GM21367 (cell line): Measurements from ENCODE around the gene IDE.
"Not testable (repeated sequence)": the region's sequence is repeated elsewhere in the genome, so short reads cannot be mapped to it uniquely, and the experiment has no call there.

ENCODE experiments used
- ATAC-seq: cut with Tn5 transposase; IDR thresholded peaks from one replicate; pipeline ENCODE4 v1.9.1; 2021; ENCODE audit not compliant: unreplicated experiment

The IDE gene

DNA sequence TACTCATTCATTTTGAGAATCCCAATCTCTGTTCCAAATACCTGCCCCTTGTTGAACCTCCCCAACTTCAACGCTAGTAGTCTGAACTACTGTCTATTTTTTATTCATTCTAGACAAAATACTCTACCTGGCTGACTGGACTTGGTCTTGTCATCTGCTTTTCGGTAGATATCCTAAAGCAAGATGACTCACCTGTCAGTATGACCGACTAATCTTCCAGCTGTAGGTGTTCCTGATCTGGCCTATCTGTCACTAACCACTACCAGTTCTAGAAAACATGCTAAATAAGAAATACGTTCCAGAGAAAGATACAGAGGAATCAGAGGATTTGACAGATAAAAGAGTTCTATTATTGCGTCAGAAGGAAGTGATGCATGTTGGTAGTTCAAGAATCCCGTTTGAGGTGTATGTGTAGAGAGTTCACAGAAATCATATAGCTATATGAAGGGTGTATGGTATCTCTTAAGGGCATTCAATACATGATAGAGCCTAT, 81.1 kb downstream of the IDE start:
- ATAC-seq = no peak

DNA sequence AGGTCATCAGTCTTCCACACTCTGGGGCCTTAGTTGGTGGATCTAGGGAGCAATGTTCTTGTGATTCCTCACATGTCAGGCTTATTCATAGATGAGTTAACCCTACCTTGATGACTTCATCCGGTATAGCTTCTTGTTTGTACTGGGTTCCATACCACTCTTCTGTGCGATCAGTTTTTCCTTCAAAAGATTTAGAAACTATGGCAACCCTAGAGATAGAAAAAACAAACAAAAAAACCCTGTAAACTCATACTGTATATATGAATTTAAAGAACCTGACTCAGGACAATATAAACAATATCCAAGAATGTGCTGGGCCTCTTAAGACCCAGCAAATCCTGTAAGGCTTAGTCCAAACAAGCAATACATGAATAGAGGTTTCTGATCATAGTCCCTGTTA, 83.5 kb downstream of the IDE start:
- ATAC-seq = no peak

DNA sequence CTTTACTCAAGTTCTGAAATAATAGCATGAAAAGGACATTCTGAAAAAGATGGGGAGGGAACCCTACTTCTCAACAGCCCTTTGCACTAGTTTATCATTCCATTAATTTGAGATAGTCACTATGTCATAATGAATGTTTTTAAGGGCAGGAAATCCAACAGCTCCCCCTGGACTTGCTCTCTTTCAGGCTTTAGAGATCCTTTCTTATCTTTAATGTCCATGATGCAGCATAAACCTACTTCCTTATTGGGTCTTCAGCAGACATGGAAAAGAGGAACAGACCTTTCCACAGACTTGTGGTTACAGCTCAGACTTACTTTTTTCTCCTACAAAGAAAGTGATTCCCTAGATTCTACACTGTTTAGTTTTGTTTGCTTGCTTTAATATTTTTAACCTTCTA, 87.3 kb downstream of the IDE start:
- ATAC-seq = no peak

DNA sequence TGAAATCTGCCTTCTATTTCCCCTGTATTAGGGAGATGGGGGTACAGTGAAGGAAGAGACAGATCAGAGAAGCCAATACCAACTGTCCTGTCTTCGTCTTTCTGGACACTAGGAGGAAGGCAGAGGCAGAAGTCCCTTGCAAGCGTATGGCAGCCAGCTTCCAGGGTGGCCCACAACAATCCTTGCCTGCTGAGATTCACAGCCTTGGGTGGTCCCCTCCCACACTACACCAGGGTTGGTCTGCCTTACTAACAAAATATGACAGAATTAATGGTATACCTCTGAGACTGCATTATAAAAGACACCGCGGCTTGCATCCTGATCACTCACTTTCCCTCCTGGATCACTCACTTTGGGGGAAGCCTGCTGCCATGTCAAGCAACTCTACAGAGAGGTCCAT, 90.4 kb downstream of the IDE start:
- ATAC-seq = no peak

DNA sequence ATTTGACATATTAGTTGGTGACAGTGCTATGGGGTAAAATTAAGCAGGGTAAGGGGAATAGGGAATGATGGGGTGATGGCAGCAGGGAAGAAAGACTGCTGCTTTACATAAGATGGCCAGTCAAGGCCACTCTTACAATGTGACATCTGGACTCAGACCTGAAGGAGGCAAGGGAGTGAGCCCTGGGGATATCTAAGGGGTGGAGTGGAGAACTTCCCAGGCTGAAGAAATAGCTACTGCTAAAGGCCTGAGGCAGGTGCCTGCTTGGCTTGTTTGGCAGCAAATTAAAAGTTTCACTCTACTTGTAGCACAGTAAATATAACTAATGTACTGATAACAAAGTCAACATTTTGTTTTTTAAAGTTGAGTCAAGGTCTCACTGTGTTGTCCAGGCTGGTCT, 93.5 kb downstream of the IDE start:
- no peak for ATAC-seq

DNA sequence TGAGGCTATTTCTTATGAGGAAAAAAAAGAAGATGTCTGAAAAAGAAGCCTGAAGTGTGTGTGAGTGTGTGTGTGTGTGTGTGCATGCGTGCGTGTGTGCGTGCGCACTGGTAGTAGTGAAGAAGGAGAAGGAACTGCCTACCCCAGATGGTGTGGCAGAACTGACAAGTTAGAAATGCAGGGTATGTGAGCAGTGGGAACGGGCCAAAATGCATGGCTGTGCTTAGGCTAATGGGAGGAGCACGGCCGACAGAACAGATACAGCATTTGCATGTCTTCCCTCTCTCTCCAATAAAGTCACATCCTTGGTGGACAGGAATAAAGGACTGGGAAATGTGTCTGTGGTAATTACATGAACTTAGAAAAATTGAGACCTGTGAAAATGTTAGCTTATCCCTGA, 94.3 kb downstream of the IDE start:
- no peak for ATAC-seq

DNA sequence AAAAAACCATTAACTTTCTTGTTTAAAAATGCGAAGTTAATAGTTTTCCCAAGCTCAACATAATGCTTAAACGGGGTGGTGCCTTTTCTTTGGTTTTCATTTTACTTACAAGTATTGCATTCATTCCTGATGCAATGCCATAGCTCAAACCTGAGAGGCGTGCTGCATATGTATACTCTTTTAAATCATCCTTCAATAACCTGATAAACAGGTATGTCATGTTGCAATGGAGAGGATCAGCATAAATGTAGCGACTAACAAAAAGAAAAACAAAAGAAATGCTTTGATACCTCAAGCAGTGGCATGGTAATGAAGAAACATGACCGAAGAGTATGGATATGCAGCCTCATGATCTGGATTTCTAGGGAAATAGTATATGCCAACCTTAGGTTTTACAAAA, 95.4 kb downstream of the IDE start:
- ATAC-seq = no peak

DNA sequence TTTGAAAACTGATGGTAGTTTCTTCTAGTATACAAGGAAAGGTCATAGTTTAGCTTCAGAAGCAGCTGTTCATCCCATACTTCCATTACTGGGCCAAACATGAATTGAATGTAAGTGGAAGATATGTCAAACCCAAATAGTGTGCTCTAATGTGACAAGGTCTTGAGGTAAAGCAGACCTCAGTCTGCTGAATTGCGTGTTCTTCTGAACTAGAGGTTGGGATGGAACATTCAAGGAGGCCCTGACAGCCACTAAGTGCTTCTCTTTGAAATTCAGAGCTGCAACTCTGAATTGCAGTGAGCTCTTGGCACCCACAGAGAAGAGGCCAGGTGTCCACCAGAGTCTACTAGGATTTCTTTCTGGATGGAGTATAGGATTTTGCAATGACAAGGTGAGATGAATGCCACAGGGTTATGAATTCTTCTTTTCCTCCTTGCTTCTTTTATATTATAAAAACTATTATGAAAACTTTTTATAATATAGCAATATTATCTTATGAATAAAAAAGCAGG, 98.5 kb downstream of the IDE start:
- no peak for ATAC-seq

DNA sequence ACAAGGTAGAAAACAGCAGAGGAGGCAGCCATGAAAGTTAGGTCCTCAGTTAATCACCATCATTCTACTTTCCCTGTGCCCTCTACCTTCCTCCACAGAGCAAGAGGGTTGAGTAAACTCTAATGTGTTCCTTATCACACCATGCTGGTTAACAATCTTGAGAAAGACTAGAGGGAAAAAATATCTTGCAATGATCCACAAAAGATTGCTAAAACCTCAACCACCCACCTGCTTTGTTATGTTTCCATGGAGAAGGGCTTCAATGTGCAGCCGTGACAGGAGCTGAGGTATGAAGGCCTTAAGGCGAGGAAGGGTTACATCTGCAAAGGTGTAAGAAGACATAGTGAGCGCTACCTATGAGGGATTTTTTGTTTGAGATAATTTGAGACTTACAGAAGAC, 103.9 kb downstream of the IDE start:
- ATAC-seq = no peak

DNA sequence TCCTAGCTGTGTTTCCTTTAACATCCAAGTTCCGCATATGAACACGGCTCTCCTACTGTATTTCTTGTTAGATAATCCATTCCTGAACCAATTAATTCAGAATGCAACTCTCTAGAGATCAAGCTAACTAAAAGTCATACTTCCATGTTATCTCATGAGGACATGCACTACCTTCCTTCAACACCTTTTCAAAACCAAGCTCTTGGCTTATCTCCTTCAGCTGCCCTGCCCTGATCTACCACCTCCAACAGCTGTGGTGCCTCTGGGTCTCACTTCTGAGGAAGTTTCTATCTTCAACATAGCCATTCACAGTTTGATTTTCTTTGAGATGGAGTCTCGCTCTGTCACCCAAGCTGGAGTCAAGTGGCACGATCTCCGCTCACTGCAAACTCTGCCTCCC, 109.5 kb downstream of the IDE start:
- ATAC-seq = no peak

DNA sequence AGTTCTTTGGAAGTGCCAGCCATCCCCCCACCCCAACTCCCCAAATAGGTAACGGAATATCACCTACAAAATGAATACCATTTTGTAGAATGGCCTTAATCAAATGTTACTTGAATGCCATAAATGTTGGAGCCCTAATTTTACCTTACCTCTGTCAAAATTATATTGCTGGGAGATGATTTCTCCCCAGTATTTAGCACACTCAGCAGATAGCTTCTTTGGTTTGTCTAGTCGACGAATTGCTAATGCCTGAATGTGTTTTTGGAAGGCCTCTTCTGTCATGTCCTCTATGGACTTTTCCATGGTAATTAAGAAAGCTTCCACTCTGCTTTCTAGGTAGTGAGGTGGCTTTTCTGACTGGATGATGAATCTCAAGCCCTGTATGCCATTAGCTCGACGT, 110.3 kb downstream of the IDE start:
- ATAC-seq = no peak

DNA sequence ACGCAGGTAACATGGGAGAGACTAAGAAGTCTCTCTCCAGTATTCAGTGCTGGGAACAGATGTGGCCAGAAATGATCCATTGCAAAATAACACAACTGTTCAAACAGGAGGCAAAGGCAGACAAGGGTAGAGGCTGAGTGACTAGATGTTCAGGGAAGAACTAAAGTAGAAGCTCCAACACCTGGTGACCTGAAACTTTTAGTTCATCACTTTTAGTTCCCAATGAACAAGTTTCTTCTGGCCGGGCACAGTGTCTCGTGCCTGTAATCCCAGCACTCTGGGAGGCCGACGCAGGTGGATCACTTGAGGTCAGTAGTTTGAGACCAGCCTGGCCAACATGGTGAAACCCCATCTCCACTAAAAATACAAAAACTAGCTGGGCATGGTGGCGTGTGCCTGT, 118.9 kb downstream of the IDE start:
- not testable (repeated sequence) for ATAC-seq

DNA sequence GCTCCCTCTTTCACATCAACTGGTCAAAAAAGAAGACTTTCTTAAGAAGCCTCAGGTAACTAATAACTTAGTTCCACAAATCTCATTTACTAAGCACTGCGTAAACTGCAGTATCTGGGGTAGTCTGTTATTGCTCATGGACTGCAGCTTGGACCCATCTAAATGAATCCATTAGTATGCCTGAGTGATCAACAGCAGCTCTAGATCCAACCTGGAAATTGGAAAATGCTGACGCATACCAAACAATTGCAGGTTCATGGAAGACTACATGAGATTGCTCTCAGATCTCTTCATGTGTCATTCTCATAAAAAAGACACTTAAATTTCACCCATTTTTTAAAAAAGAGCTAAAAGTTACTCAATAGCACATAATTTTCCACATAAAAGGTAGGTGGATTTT, 121.6 kb downstream of the IDE start:
- ATAC-seq = no peak

DNA sequence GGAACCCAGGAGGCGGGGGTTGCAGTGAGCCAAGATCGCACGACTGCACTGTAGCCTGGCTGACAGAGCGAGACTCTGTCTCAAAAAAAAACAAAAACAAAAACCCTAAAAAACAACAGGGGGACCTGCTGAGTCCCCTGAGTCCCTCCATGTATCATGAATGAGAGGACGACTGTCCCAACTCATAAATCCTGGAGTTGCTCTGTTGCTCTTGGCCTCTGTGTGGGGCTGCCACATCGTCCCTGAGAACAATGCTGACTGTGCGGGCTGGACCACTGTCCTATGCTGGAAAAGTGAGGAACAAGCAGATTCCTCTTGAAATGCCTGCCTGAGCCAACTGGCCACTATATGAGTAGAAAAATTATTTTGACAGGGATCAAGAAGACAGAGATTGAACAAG, 122.5 kb downstream of the IDE start:
- no peak for ATAC-seq

DNA sequence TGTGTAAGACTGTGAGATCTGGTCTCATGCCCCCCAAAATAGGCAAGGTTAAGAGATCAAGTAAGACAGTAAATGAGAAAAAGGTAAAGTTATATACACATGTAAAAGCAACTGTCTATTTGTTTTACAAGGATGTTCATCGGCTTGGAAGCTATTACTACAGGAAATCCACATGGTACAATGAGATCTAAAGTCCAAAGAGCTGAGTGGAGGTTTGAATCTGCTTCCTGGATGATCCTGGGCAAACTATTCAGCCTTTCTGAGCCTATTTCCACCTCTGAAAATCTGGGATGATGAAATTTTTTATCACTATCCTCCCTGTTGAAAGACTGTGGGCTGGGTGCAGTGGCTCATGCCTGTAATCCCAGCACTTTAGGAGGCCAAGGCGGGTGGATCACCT, 123.0 kb downstream of the IDE start:
- ATAC-seq = no peak

DNA sequence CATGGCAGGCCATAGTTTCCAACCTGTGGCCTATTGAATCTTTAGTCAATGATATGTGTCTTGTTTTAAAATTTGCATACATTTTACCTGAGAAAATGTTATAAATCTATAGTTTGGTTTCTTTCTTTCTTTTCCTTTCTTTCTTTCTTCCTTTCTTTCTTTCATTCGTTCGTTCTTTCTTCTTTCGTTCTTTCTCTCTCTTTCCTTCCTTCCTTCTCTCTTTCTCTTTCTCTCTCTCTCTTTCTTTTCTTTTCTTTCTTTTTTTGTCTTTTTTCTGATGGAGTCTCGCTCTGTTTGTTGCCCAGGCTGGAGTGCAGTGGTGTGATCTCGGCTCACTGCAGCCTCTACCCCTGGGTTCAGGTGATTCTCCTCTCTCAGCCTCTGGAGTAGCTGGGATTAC, 133.3 kb downstream of the IDE start:
- no peak for ATAC-seq

DNA sequence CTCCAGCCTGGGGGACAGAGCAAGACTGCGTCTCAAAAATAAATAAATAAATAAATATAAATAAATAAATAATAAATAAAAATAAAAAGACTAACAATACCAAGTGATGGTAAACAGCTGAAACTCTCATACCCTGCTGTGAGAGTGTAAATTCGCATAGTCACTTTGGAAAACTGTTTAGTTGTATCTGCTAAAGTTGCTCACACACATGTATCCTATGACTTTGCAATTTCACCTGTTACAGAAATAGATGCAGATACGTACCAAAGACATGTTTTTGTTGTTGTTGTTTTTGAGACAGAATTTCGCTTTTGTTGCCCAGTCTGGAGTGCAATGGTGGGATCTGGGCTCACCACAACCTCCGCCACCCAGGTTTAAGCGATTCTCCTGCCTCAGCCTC, 135.7 kb downstream of the IDE start:
- ATAC-seq = no peak

DNA sequence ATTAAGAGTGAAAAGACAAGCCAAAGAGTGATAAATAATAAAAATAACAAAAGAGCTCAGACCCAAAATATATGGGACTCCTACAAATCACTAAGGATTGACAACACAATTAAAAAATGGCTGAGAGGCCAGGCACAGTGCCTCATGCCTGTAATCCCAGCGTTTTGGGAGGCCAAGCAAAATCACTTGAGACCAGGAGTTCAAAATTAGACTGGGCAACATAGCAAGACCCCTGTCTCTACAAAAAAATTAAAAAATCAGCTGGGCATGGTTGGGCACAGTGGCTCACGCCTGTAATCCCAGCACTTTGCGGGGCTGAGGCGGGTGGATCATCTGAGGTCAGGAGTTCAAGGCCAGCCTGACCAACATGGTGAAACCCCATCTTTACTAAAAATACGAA, 137.3 kb downstream of the IDE start:
- ATAC-seq = no peak

DNA sequence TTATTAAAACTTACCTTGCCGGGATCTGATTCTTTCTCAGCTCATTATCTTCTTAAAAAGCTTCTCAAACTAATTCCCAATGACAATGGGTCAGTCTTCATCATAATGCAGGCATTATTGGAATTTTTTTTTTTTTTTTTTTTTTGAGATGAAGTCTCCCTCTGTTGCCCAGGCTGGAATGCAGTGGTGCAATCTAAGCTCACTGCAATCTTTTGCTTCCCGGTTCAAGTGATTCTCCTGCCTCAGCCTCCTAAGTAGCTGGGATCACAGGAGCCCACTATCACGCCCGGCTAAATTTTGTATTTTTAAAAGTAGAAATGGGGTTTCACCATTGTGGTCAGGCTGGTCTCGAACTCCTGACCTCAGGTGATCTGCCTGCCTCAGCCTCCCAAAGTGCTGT, 137.8 kb downstream of the IDE start:
- ATAC-seq = not testable (repeated sequence)

DNA sequence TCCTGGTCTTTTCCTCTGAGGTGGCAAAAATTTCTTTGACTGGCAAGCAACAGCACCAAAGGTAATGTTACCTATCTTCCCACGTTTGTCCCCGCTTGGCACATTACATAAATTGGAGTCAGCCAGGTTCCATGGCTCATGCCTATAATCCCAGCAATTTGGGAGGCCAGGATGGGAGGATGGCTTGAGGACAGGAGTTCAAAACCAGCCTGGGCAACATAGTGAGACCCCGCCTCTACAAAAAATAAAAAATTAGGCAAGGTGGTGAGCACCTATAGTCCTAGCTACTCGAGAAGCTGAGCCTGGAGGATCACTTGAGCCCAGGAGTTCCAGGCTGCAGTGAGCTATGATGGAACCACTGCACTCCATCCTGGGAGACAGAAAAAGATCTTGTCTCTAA, 139.5 kb downstream of the IDE start:
- no peak for ATAC-seq

DNA sequence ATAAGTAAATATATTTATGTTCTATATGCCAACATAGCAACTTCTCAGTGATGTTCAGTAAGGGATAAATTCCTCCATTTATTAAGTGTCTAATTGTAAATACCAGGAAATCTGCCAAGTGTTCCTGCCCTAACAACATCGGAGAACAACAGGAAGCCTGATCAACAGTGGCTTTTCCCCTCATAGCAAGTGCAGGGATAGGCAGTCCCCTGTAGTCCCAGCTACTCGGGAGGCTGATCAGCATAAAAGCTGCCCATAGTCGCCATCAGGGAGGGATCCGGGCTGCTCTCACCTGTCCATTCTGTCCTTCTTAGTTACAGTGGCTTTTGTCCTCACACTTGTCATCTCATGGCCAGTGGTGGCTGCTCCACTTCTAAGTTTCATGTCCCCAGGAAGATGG, 141.3 kb downstream of the IDE start:
- no peak for ATAC-seq

DNA sequence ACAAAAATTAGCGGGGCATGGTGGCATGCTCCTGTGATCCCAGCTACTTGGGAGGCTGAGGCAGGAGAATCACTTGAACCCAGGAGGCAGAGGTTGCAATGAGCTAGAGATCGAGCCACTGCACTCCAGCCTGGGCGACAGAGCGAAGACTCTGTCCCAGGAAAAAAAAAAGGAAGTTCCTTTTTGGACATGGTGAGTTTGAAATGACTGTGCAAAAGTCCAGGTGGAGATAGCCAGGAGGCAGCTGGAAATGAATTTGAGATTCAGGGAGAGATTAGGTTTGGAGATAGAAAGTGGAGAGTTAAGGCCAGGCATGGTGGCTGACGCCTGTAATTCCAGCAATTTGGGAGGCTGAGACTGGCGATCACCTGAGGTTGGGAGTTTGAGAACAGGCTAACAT, 143.8 kb downstream of the IDE start:
- no peak for ATAC-seq

DNA sequence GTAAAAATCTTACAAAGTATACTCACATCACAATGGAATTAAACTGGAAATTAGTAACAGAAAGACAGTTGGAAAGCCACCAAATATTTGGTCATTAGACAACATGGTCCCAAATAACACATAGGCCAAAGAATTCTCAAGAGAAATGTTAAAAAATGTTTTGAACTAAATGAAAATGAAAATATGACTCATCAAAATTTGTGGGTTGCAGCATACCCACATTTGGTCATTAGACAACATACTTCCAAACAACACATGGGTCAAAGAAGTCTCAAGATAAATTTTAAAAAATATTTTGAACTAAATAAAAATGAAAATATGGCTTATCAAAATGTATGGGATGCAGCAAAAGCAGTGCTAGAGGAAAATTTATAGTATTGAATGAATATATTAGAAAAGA, 152.3 kb downstream of the IDE start:
- ATAC-seq = no peak
